GM13977 (cell line): Measurements from ENCODE around the gene FBXO27.

Source experiments
- DNase-seq: peaks from one replicate; pipeline ENCODE4 v3.0.0; 2012; ENCODE audit warnings: low spot score
- in situ Hi-C: fragments of 300-500 bp; cut with MboI; formaldehyde crosslinking; loops from one replicate; pipeline ENCODE4 v1.12.0; 2022; ENCODE audit warnings: low sequenced_read_pairs, low pct_unique_long_range_greater_than_20kb, mixed read lengths, inconsistent platforms; ENCODE audit not compliant: unreplicated experiment
- TF ChIP-seq, protein P1 (sequence below): IDR thresholded peaks from 2 replicates; pipeline ENCODE4 v1.5.1; 2012; ENCODE audit warnings: mild to moderate bottlenecking, control low read depth; ENCODE audit not compliant: insufficient read depth; ENCODE audit errors: extremely low read depth, missing control alignments

Gene FBXO27

GRCh38 chr19:38979812-38980211 lies 52.5 kb downstream of the FBXO27 start:
- TF ChIP-seq, protein P1, sequence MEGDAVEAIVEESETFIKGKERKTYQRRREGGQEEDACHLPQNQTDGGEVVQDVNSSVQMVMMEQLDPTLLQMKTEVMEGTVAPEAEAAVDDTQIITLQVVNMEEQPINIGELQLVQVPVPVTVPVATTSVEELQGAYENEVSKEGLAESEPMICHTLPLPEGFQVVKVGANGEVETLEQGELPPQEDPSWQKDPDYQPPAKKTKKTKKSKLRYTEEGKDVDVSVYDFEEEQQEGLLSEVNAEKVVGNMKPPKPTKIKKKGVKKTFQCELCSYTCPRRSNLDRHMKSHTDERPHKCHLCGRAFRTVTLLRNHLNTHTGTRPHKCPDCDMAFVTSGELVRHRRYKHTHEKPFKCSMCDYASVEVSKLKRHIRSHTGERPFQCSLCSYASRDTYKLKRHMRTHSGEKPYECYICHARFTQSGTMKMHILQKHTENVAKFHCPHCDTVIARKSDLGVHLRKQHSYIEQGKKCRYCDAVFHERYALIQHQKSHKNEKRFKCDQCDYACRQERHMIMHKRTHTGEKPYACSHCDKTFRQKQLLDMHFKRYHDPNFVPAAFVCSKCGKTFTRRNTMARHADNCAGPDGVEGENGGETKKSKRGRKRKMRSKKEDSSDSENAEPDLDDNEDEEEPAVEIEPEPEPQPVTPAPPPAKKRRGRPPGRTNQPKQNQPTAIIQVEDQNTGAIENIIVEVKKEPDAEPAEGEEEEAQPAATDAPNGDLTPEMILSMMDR = no peak
- in situ Hi-C loops = no loop called here
- no peak for DNase-seq

- DNase-seq = no peak
- in situ Hi-C loops = no loop called here
- TF ChIP-seq, protein P1 = no peak
Observed at GRCh38 chr19:38978326-38978689, 54.0 kb downstream of the FBXO27 start.

DNA sequence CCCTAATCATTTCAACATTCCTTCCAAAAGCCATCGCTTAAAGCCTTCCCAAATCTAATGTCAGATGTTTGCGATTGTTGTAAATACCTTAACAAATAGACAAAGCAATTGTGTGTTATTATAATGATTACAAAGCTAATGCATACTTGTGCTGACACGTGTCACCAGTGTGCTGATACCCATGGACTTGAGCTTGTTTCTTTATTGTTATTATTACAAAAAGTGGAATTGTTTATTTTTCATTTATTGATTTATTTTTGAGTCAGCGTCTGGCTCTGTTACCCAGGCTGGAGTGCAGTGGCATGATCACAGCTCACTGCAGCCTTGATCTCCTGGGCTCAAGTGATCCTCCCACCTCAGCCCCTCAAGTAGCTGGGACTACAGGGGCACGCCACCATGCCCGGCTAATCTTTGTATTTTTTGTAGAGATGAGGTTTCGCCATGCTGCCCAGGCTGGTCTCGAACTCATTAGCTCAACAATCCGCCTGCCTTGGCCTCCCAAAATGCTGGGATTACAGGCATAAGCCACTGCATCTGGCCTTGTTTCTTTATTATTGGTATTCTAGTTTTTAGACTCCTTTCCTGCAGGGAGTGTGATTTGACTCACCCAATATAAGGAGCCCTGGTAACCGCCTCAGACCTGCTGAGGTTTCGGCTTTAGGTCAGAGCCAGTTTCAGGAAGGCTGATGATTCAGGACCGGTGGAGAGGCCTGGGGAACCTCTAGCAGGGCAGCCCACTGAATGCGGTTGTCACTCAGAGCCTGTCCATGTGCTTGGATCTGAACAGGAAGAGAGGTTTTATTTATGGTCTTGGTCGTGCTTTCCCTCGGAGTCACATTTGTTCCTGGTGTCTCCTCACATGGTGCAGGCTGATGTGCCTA lies 54.7 kb downstream of the FBXO27 start:
- peak; percentile 76 for DNase-seq
- in situ Hi-C loops = no loop called here
- TF ChIP-seq, protein P1 = no peak

- no peak for DNase-seq
- in situ Hi-C loops = no loop called here
- TF ChIP-seq, protein P1 = no peak
Observed at GRCh38 chr19:38975861-38976271, 56.5 kb downstream of the FBXO27 start.

GRCh38 chr19:38975214-38975860 lies 57.0 kb downstream of the FBXO27 start, which contains the start of gene FBXO17:
Gene FBXO17 (minus strand): TSS chr19:38975742. CDS start chr19:38950319, 25,423 bp downstream.
- TF ChIP-seq, protein P1 = peak; percentile 1
- in situ Hi-C loops = no loop called here

GRCh38 chr19:38974624-38975213 lies 57.6 kb downstream of the FBXO27 start:
- in situ Hi-C loops = no loop called here
- no peak for DNase-seq
- TF ChIP-seq, protein P1 = no peak

More at GRCh38 chr19:38975214-38975860, 57.0 kb downstream of the FBXO27 start, which contains the start of gene FBXO17:
- DNase-seq = peak; percentile 38
